ENCODE measurements around the gene ATP6AP1. TPM values are rescaled to one million over a fixed set of nuclear protein-coding genes. Genes with fewer than 3 reads are reported as not detected.

The ATP6AP1 gene
- total and polyA plus RNA-seq, 11 donors = 33.8 to 127 (median 84.2) TPM

GRCh38 chrX:154467556-154467955 lies 39.1 kb downstream of the ATP6AP1 start:
- Histone ChIP-seq H3K9me3 (no peaks in the 10 kb centered on the region), H3K27ac (no peak overlapping the region), H3K27me3 (no peaks in the 10 kb centered on the region), H3K4me3 (no peak overlapping the region), H3K36me3 (peaks cover 0 to 68% (median 4%) of the 10 kb centered on the region in 9 donors), H3K4me1 (no peaks in the 10 kb centered on the region)
- TF ChIP-seq POLR2A (IDR thresholded peaks at IDR 0.05) = no peak
- no peak for TF ChIP-seq CTCF (IDR thresholded peaks at IDR 0.05)
- peak in 1 of 5 donors; percentile 33 for DNase-seq
- no peak for ATAC-seq
- 92 to 100% (median 97%) methylated on average over 5 to 21 of the region's 21 CpGs for WGBS, 4 donors
- intact Hi-C loops (cut with DNase I) = no loop called here

- Histone ChIP-seq H3K27me3 (no peaks in the 10 kb centered on the region), H3K9me3 (no peaks in the 10 kb centered on the region), H3K4me3 (no peak overlapping the region), H3K36me3 (peaks cover 0 to 68% (median 4%) of the 10 kb centered on the region in 9 donors), H3K4me1 (no peaks in the 10 kb centered on the region), H3K27ac (no peak overlapping the region)
- ATAC-seq (no peak), DNase-seq (no peak)
- TF ChIP-seq POLR2A (IDR thresholded peaks at IDR 0.05) = no peak
- TF ChIP-seq CTCF (IDR thresholded peaks at IDR 0.05) = no peak
- 95 to 99% (median 96%) methylated on average over 21 to 23 of the region's 23 CpGs for WGBS, 4 donors
- intact Hi-C loops (cut with DNase I) = no loop called here
Observed at GRCh38 chrX:154468217-154468616, 39.7 kb downstream of the ATP6AP1 start.

DNA sequence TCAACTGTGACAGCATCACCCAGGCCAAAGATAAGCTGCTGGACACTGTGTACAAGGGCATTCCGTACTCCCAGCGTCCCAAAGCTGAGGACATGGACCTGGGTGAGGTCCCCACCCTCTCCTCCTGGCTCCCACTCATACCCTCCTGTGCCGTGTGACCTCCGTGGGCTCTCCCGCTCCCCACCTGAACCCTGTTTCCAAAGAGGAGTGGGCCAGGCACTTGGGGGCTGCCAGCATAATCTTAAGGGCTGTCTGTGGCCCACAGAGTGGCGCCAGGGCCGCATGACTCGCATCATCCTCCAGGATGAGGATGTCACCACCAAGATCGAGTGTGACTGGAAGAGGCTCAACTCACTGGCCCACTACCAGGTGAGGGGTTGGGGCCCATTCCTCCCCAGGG lies 40.6 kb downstream of the ATP6AP1 start:
- no peaks in the 10 kb centered on the region for H3K4me1 ChIP-seq
- no peaks in the 10 kb centered on the region for H3K9me3 ChIP-seq
- intact Hi-C loops (cut with DNase I) = no loop called here
- H3K4me3 ChIP-seq = no peak overlapping the region
- H3K27me3 ChIP-seq = no peaks in the 10 kb centered on the region
- ATAC-seq (no peak), DNase-seq (no peak)
- H3K36me3 ChIP-seq = peaks cover 0 to 60% (median 4%) of the 10 kb centered on the region in 9 donors
- no peak for TF ChIP-seq POLR2A (IDR thresholded peaks at IDR 0.05)
- no peak for TF ChIP-seq CTCF (IDR thresholded peaks at IDR 0.05)
- H3K27ac ChIP-seq = no peak overlapping the region
- WGBS, 4 donors = 73 to 98% (median 87%) methylated on average over 5 to 9 of the region's 9 CpGs

GRCh38 chrX:154469880-154470279 lies 41.4 kb downstream of the ATP6AP1 start:
- no peaks in the 10 kb centered on the region for H3K9me3 ChIP-seq
- DNase-seq = peak in 1 of 5 donors; percentile 37
- ATAC-seq = no peak
- 67 to 95% (median 92%) methylated on average over 1 to 18 of the region's 18 CpGs for WGBS, 4 donors
- H3K27ac ChIP-seq = no peak overlapping the region
- H3K4me3 ChIP-seq = no peak overlapping the region
- H3K27me3 ChIP-seq = no peaks in the 10 kb centered on the region
- no peaks in the 10 kb centered on the region for H3K4me1 ChIP-seq
- H3K36me3 ChIP-seq = peaks cover 0 to 55% (median 4%) of the 10 kb centered on the region in 9 donors
- no peak for TF ChIP-seq CTCF (IDR thresholded peaks at IDR 0.05)
- intact Hi-C loops (cut with DNase I) = no loop called here

Measured in heart left ventricle (tissue), 16 donors.